Uterus (tissue), 4 donors: ENCODE data around the gene CRADD. TPM values are rescaled to one million over a fixed set of nuclear protein-coding genes. Genes with fewer than 3 reads are reported as not detected.
A peak's percentile ranks its signal among the peaks of the same experiment; 100 is the strongest.

ENCODE experiments used
- DNase-seq, 2 donors: peaks; one replicate each; pipeline ENCODE4 v3.0.0-alpha.2; 2019 to 2020
- H3K27ac ChIP-seq, 2 donors: fragments of 200-600 bp; sonication (generic); 1 replicate in 1 of 2; 2 replicates in 1 of 2; pipeline ENCODE4 v1.5.1; 2016 to 2018
- H3K27me3 ChIP-seq, 2 donors: fragments of 200-600 bp; sonication (generic); one replicate each; pipeline ENCODE4 v1.5.1; 2018 to 2019; ENCODE audit warnings: control low read depth in 1 of 2
- H3K36me3 ChIP-seq, 2 donors: fragments of 200-600 bp; sonication (generic); one replicate each; pipeline ENCODE4 v1.5.1; 2019; ENCODE audit warnings: control low read depth in 1 of 2
- H3K4me1 ChIP-seq, 2 donors: fragments of 200-600 bp; sonication (generic); one replicate each; pipeline ENCODE4 v1.5.1; 2018 to 2019; ENCODE audit warnings: control low read depth in 1 of 2
- H3K4me3 ChIP-seq, 2 donors: fragments of 200-600 bp; sonication (generic); 1 replicate in 1 of 2; 2 replicates in 1 of 2; pipeline ENCODE4 v1.5.1; 2018 to 2019; ENCODE audit warnings: mild to moderate bottlenecking in 1 of 2
- H3K9me3 ChIP-seq, 2 donors: fragments of 200-600 bp; sonication (generic); one replicate each; pipeline ENCODE4 v1.5.1; 2019; ENCODE audit warnings: control low read depth in 1 of 2
- POLR2A ChIP-seq, 2 donors: fragments of 450-650 bp; IDR thresholded peaks; one replicate each; pipeline ENCODE4 v1.6.1; 2016; ENCODE audit warnings: antibody characterized with exemption in 2 of 2, mild to moderate bottlenecking in 1 of 2, moderate library complexity in 1 of 2
- intact Hi-C: fragments of 100-400 bp; cut with DNase I; formaldehyde crosslinking; loops from one replicate; pipeline ENCODE4 v1.15.1; 2023; ENCODE audit warnings: low total_unique reads
- total RNA-seq, 4 donors: library from RNA; depleted of rRNA in 3 of 4; stranded (reverse); fragments of >200 nt in 3 of 4; gene quantifications; one replicate each; pipeline versions ENCODE4 v1.1.0 to v1.2.4, GENCODE V29; 2014 to 2023
- TF ChIP-seq, protein P1 (sequence below), 4 experiments: fragments of 200-600 bp in 2 of 4; fragments of 450-650 bp in 2 of 4; sonication (generic) in 2 of 4; IDR thresholded peaks; one replicate each; pipeline ENCODE4 v1.5.1; 2016 to 2019; ENCODE audit warnings: antibody characterized with exemption in 4 of 4, mild to moderate bottlenecking in 2 of 4, moderate library complexity in 1 of 4
- donor health status: DM: yes; HTN: yes; CAD: no.

Gene CRADD
- total RNA-seq, 4 donors from 2014 or later = 26.4 to 105 (median 49.2) TPM

DNA sequence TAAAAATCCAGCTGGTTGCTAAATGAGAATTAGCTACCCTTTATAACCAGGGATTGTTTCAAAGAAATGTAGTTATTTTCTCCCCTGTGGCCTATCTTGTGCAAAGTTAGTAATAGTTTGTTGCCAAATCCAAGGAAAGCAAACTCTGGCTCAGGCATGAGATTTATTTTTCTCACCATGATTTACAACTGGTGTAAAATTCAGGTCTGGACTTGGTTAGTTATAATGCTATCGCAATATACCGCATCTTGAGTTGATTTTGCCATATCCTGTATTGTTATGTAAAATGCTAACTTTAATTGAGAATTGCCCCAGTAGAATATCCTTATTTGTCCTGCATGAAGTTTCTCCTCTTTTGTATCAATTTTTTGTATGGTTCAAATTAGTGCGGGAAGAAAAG, 135.5 kb downstream of the CRADD start:
- DNase-seq = no peak
- H3K36me3 ChIP-seq = no peaks in the 10 kb centered on the region
- intact Hi-C loops = no loop called here
- no peak overlapping the region for H3K4me3 ChIP-seq
- H3K9me3 ChIP-seq = no peaks in the 10 kb centered on the region
- peak overlapping the region; percentile 86 to 87 for H3K27ac ChIP-seq
- H3K27me3 ChIP-seq = no peaks in the 10 kb centered on the region
- TF ChIP-seq, protein P1, sequence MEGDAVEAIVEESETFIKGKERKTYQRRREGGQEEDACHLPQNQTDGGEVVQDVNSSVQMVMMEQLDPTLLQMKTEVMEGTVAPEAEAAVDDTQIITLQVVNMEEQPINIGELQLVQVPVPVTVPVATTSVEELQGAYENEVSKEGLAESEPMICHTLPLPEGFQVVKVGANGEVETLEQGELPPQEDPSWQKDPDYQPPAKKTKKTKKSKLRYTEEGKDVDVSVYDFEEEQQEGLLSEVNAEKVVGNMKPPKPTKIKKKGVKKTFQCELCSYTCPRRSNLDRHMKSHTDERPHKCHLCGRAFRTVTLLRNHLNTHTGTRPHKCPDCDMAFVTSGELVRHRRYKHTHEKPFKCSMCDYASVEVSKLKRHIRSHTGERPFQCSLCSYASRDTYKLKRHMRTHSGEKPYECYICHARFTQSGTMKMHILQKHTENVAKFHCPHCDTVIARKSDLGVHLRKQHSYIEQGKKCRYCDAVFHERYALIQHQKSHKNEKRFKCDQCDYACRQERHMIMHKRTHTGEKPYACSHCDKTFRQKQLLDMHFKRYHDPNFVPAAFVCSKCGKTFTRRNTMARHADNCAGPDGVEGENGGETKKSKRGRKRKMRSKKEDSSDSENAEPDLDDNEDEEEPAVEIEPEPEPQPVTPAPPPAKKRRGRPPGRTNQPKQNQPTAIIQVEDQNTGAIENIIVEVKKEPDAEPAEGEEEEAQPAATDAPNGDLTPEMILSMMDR (IDR thresholded peaks at IDR 0.05) = no peak
- no peak for TF ChIP-seq POLR2A (IDR thresholded peaks at IDR 0.05)
- H3K4me1 ChIP-seq = peaks cover 6 to 24% of the 10 kb centered on the region in 2 donors

DNA sequence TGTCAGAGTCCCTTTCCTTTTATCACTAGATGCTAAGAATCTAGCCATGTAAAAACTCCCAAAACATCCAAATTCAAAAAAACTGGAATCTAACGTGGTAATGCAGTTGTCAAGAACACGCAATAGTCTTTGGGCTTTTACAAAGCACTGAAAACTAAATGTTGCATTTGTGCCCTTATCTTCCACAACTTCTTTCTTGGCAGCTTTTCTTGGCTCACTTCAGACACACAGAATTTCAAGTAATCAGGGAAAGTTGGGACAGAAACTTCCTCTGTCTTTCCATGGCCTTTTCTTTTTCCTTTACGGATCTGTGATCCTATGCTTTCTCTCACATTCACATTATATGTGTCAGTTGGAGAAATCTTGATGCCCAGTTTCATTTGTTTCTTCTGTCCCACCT, 136.0 kb downstream of the CRADD start:
- Histone ChIP-seq H3K27me3 (no peaks in the 10 kb centered on the region), H3K36me3 (no peaks in the 10 kb centered on the region), H3K4me3 (no peak overlapping the region), H3K27ac (peak overlapping the region; percentile 86 to 87), H3K9me3 (no peaks in the 10 kb centered on the region), H3K4me1 (peaks cover 6 to 24% of the 10 kb centered on the region in 2 donors)
- DNase-seq = no peak
- intact Hi-C loops = no loop called here
- TF ChIP-seq, protein P1 (IDR thresholded peaks at IDR 0.05) = no peak
- TF ChIP-seq POLR2A (IDR thresholded peaks at IDR 0.05) = no peak

DNA sequence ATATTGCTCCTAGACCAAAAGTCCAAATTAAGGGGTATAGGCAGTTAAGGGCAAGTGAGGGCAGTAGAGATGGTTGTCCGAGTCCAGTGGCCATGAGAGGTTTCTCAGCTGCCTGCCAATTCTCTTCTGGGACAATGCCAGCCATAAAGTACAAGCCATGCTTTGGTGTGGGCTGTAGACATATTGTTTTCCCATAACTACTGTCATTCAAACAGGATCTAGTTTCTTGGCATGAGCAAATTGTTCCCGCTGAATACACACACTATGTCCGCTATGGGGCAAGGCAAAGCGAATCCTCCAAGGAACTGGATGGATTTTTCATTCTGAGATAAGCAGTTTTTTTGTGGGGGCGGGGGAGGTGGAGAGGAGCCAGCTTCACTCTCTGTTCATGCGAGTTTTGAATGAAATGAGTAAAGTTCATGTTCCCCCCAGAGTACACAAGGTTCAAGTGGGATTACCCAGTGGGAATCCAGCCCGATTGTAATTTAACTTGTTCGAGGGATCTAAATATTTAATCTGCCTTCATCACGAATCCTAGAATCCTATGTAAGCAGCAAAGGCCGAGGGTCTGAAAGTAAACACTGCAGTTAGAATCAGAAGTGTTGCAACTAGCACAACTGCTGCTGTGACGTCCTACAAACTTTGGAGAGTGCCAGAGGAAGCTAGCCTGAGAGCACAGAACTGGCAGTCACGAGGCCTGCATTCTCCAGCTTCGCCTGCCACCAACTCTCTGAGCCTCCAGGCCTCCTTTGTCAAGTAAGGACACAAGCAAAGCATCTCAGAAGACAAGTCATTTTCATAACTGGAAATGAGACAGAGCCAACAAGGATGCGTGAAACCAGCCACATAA, 137.0 kb downstream of the CRADD start:
- no peaks in the 10 kb centered on the region for H3K36me3 ChIP-seq
- peak overlapping the region; percentile 86 to 87 for H3K27ac ChIP-seq
- no peak for TF ChIP-seq POLR2A (IDR thresholded peaks at IDR 0.05)
- TF ChIP-seq, protein P1 (IDR thresholded peaks at IDR 0.05) = no peak
- peak; percentile 81 to 84 for DNase-seq
- H3K4me1 ChIP-seq = peaks cover 11 to 24% of the 10 kb centered on the region in 2 donors
- H3K9me3 ChIP-seq = no peaks in the 10 kb centered on the region
- intact Hi-C loops = no loop called here
- H3K27me3 ChIP-seq = no peaks in the 10 kb centered on the region
- H3K4me3 ChIP-seq = no peak overlapping the region

DNA sequence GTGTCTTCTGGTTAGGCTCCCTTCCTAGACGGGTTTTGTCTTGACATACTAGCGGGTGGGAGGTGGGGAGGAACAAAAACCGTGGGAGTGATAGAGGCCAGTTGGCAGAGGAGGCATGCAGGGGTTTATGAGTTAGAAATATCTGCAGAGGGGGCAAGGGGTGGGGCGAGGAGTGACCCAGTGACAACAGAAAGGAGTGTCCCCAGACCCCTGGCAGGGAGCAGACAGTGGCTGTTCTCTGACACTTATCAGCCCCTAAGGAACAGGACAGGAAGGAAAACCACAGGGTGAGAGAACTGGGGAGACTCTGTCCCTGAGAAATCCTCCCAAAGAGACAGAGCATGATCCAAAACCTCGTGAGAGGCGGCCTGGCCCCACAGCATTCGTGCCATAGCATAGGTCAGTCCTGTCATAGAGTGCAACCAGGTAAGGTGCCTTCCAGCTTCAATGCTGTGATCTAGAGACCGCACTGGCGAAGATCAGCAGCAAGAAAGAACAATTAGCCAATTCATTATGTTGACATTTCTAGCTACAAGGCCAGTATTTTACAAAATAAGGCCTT, 141.4 kb downstream of the CRADD start:
- DNase-seq = peak; percentile 44 to 63
- peaks cover 13 to 16% of the 10 kb centered on the region in 2 donors for H3K4me1 ChIP-seq
- H3K9me3 ChIP-seq = no peaks in the 10 kb centered on the region
- H3K27ac ChIP-seq = peak overlapping the region; percentile 85 to 89
- no peaks in the 10 kb centered on the region for H3K36me3 ChIP-seq
- no peaks in the 10 kb centered on the region for H3K27me3 ChIP-seq
- intact Hi-C loops = no loop called here
- H3K4me3 ChIP-seq = no peak overlapping the region
- no peak for TF ChIP-seq POLR2A (IDR thresholded peaks at IDR 0.05)
- TF ChIP-seq, protein P1 (IDR thresholded peaks at IDR 0.05) = no peak

DNA sequence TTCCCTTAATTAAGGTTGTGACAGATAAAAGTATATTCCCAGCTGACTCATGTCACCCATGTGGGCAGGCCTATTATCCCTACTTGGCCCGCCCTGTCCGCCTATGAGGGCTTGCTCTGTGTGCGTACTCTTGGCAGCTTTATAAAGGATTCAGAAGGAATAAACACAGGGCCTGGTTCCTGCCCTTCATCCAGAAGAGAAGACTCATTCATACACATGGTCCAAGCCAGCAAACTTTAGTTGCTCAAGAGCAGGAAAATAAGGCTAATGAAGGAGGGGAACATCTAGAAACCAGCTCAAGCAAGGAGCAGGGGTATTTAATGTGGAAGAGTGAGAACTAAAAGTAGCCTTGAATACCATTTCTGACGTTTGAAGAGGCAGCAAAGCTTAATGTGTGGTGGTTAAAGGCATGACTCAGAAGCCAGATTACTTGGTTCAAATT, 141.9 kb downstream of the CRADD start:
- H3K27me3 ChIP-seq = no peaks in the 10 kb centered on the region
- H3K4me1 ChIP-seq = peaks cover 11 to 13% of the 10 kb centered on the region in 2 donors
- peak; percentile 75 to 91 for DNase-seq
- intact Hi-C loops = no loop called here
- TF ChIP-seq, protein P1 (IDR thresholded peaks at IDR 0.05) = no peak
- TF ChIP-seq POLR2A (IDR thresholded peaks at IDR 0.05) = peak in 1 of 2 donors; percentile 23
- H3K4me3 ChIP-seq = no peak overlapping the region
- H3K27ac ChIP-seq = peak overlapping the region; percentile 85 to 89
- H3K9me3 ChIP-seq = no peaks in the 10 kb centered on the region
- no peaks in the 10 kb centered on the region for H3K36me3 ChIP-seq
